Posterior cingulate gyrus (tissue), 11 donors: Measurements from ENCODE around the gene LEFTY2.
"Not testable (repeated sequence)": the region's sequence is repeated elsewhere in the genome, so short reads cannot be mapped to it uniquely, and the experiment has no call there.

Experiments used
- DNase-seq, 10 donors: peaks; one replicate each; pipeline versions ENCODE4 v3.0.0 to v3.0.0-alpha.2; 2020 to 2021; ENCODE audit warnings: mixed read lengths in 3 of 10
- intact Hi-C: fragments of 100-400 bp; cut with DNase I; formaldehyde crosslinking; loops from one replicate; pipeline ENCODE4 v1.15.1; 2023

Gene LEFTY2

DNA sequence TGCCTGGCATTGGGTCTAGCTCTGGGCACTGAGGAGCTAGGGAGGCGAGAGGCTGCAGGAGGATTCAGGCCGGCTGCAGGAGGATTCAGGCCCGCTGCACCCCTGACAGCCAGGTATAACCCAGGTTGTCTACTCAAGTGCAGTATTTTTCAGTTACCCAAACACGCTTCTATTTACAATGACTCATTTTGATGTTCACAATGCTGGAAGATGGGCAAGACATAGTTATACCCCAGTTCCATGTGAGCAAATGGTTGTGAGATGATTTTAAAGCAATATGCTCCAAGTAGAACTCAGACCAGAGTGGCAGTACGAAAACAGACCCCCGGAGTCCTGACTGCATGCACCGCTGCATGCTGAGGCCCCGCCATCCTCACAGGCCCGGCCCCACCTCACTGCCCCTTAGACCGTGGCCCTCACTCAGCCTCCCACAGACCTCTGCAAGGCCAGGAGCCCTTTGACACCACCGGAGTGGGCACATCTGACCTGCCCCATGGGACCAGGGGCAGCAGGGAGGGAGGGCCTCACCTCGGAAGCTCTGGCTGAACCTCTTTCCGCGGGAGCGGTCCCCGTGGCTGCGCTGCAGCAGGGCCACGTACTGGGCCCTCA, 52.6 kb downstream of the LEFTY2 start:
- DNase-seq: peak in 2 of 10 donors; percentile 61 to 81
- intact Hi-C loops: no loop called here

DNA sequence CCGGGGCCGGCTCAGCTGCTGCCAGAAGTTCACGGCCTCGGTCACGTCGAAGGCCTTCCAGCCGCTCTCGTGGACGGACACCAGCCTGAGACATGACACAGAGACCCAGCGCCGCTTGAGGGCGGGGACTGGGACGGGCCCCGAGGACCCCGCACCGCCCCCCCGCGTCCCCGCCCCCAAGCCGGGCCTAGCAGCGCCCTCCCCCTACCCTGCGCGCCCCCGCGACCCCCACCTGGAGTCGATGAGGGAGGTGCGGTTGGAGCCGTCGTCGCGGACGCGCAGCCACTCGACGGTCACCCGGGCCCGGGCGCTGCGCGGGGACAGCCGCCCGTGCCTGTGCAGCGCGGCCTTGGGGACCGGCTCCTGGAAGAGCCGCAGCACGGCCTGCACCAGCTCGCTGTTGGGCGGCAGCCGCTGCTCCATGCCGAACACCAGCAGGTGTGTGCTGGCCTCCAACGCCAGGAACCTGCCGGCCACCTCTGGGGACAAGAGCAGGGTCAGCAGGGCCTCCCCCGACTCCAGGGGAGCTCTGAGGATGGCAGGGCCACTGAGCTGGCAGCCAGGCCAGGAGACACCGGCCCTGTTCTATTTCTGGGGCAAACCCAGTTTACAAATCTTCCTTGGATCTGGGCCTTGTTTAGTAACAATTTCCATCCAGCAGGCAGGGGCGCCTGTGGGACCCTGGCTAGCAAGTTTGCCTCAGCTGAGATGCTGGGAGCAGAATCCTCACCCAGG, 53.3 kb downstream of the LEFTY2 start:
- DNase-seq: peak in 2 of 10 donors; percentile 29 to 59
- intact Hi-C loops: not testable (repeated sequence)

DNA sequence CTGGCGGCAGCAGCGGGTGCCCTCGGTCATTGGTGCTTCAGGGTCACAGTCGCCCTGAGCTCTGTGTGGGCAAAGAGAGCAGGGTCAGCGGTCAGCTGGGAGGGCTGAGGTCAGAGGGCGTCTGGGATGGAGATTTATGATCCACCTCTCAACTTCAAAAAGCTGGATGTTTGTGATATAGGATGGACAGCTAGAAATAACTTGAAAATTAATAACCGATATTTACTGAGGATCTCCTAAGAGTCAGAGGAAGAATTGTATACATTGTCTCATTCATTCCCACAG, 54.0 kb downstream of the LEFTY2 start:
- intact Hi-C loops: no loop called here

More for the DNA sequence above, 54.0 kb downstream of the LEFTY2 start:
- no peak for DNase-seq
